Measurements from ENCODE around the gene TOMM40. TPM values are rescaled to one million over a fixed set of nuclear protein-coding genes. Genes with fewer than 3 reads are reported as not detected.

TOMM40 gene
- total and polyA plus RNA-seq, 2 of the 13 experiments (the other 11 are each of a cell fraction or from before 2014, with no cell fraction given) = 72.0 to 110 TPM

- TF ChIP-seq, protein P1, sequence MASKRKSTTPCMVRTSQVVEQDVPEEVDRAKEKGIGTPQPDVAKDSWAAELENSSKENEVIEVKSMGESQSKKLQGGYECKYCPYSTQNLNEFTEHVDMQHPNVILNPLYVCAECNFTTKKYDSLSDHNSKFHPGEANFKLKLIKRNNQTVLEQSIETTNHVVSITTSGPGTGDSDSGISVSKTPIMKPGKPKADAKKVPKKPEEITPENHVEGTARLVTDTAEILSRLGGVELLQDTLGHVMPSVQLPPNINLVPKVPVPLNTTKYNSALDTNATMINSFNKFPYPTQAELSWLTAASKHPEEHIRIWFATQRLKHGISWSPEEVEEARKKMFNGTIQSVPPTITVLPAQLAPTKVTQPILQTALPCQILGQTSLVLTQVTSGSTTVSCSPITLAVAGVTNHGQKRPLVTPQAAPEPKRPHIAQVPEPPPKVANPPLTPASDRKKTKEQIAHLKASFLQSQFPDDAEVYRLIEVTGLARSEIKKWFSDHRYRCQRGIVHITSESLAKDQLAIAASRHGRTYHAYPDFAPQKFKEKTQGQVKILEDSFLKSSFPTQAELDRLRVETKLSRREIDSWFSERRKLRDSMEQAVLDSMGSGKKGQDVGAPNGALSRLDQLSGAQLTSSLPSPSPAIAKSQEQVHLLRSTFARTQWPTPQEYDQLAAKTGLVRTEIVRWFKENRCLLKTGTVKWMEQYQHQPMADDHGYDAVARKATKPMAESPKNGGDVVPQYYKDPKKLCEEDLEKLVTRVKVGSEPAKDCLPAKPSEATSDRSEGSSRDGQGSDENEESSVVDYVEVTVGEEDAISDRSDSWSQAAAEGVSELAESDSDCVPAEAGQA (IDR thresholded peaks at IDR 0.05; ENCODE audit: low read depth) = no peak
- TF ChIP-seq, protein P1 (CRISPR knock-in tag; IDR thresholded peaks at IDR 0.05; ENCODE audit: borderline replicate concordance) = no peak
- TF ChIP-seq ZNF720 (CRISPR knock-in tag; IDR thresholded peaks at IDR 0.05) (no peak), ZNF256 (CRISPR knock-in tag; conservative IDR thresholded peaks at IDR 0.05) (no peak), SIN3A (IDR thresholded peaks at IDR 0.05; ENCODE audit: borderline replicate concordance, low read depth, low read length) (no peak), ZMYM4 (CRISPR knock-in tag; IDR thresholded peaks at IDR 0.05) (peak; percentile 31; the same call in 1 of the 2 replicates), ZNF546 (CRISPR knock-in tag; conservative IDR thresholded peaks at IDR 0.05) (no peak), ZFX (CRISPR knock-in tag; IDR thresholded peaks at IDR 0.05; ENCODE audit: low read depth) (peak; percentile 40; the same call in 1 of the 2 replicates), KAT2B (IDR thresholded peaks at IDR 0.05; ENCODE audit: borderline replicate concordance, low read depth, low read length) (0 out of 2 replicates have a peak, but pooled peaks have one; percentile 15), ZNF607 (CRISPR knock-in tag; IDR thresholded peaks at IDR 0.05; ENCODE audit: borderline replicate concordance) (no peak), MIXL1 (CRISPR knock-in tag; IDR thresholded peaks at IDR 0.05) (peak; percentile 81; the same call in 1 of the 2 replicates)
- TF ChIP-seq, protein P2, sequence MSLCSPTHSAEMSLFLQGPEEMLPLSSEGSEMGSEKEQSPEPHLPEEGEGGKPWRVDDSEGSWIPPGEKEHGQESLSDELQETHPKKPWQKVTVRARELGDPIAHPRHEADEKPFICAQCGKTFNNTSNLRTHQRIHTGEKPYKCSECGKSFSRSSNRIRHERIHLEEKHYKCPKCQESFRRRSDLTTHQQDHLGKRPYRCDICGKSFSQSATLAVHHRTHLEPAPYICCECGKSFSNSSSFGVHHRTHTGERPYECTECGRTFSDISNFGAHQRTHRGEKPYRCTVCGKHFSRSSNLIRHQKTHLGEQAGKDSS (CRISPR knock-in tag; IDR thresholded peaks at IDR 0.05; ENCODE audit: borderline replicate concordance, low read depth) = no peak
- TF ChIP-seq, protein P3, sequence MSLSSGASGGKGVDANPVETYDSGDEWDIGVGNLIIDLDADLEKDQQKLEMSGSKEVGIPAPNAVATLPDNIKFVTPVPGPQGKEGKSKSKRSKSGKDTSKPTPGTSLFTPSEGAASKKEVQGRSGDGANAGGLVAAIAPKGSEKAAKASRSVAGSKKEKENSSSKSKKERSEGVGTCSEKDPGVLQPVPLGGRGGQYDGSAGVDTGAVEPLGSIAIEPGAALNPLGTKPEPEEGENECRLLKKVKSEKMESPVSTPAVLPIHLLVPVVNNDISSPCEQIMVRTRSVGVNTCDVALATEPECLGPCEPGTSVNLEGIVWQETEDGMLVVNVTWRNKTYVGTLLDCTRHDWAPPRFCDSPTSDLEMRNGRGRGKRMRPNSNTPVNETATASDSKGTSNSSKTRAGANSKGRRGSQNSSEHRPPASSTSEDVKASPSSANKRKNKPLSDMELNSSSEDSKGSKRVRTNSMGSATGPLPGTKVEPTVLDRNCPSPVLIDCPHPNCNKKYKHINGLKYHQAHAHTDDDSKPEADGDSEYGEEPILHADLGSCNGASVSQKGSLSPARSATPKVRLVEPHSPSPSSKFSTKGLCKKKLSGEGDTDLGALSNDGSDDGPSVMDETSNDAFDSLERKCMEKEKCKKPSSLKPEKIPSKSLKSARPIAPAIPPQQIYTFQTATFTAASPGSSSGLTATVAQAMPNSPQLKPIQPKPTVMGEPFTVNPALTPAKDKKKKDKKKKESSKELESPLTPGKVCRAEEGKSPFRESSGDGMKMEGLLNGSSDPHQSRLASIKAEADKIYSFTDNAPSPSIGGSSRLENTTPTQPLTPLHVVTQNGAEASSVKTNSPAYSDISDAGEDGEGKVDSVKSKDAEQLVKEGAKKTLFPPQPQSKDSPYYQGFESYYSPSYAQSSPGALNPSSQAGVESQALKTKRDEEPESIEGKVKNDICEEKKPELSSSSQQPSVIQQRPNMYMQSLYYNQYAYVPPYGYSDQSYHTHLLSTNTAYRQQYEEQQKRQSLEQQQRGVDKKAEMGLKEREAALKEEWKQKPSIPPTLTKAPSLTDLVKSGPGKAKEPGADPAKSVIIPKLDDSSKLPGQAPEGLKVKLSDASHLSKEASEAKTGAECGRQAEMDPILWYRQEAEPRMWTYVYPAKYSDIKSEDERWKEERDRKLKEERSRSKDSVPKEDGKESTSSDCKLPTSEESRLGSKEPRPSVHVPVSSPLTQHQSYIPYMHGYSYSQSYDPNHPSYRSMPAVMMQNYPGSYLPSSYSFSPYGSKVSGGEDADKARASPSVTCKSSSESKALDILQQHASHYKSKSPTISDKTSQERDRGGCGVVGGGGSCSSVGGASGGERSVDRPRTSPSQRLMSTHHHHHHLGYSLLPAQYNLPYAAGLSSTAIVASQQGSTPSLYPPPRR (CRISPR knock-in tag; IDR thresholded peaks at IDR 0.05; ENCODE audit: borderline replicate concordance) = 0 out of 2 replicates have a peak, but pooled peaks have one; percentile 25
Observed at GRCh38 chr19:44857837-44858236, 33.2 kb upstream of the TOMM40 start (continued).

Data from HepG2 (cell line).